ENCODE data around the gene BCKDK.
A peak's percentile ranks its signal among the peaks of the same experiment; 100 is the strongest.

BCKDK gene

DNA sequence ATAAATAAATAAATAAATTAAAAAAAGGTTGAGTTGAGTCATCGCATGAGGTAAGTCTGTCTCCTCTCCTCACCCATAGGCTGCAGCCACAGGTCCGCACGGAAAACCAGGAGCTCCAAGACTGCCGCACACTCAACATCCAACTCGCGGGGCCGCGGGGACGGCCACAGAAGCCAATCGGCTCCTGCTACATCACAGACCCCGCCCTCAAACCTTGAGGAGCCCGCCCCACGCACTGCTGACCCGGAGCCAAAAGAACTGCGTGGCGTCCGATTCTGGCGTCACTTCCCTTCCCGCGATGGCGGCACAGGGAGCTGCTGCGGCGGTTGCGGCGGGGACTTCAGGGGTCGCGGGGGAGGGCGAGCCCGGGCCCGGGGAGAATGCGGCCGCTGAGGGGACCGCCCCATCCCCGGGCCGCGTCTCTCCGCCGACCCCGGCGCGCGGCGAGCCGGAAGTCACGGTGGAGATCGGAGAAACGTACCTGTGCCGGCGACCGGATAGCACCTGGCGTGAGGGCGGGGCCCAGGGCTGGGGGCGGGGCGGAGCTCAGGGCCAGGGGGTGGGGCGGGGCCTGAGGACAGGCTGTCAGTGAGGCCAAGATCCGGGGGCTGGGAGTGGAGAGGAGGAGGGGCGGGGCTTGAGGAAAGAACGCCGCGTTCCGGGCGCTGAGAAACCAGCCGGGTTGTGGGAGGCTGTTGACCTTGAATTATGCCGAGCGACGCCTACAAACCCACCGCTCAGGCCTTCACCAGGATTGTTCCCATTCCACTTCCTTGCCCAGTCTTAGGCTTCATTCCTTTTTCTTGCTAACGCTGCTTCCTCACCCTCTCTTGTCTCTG lies 9.4 kb downstream of the BCKDK start, which contains the start of gene KAT8:
Gene KAT8, plus strand, starts transcription at position 281 of the 839 bp plus-strand sequence. Its CDS starts 18 bp downstream, at position 299.
- Histone ChIP-seq H3K4me3 (ENCODE audit: low read length) (peak within 1 kb of the TSS; percentile 77), H3K9me3 (replicated peaks; ENCODE audit: low read length) (no peaks in the 10 kb centered on the region), H3K4me1 (ENCODE audit: control insufficient read depth, insufficient read depth, low read length) (peaks cover 12% of the 10 kb centered on the region), H3K9ac (ENCODE audit: low read depth, low read length) (peak within 1 kb of the TSS; percentile 89), H3K36me3 (ENCODE audit: insufficient read depth, low read length) (peaks cover 37% of the 10 kb centered on the region), H3K4me2 (ENCODE audit: low read length) (peak within 1 kb of the TSS; percentile 93), H3K27me3 (ENCODE audit: control insufficient read depth, insufficient read depth, low read length) (no peaks in the 10 kb centered on the region)

DNA sequence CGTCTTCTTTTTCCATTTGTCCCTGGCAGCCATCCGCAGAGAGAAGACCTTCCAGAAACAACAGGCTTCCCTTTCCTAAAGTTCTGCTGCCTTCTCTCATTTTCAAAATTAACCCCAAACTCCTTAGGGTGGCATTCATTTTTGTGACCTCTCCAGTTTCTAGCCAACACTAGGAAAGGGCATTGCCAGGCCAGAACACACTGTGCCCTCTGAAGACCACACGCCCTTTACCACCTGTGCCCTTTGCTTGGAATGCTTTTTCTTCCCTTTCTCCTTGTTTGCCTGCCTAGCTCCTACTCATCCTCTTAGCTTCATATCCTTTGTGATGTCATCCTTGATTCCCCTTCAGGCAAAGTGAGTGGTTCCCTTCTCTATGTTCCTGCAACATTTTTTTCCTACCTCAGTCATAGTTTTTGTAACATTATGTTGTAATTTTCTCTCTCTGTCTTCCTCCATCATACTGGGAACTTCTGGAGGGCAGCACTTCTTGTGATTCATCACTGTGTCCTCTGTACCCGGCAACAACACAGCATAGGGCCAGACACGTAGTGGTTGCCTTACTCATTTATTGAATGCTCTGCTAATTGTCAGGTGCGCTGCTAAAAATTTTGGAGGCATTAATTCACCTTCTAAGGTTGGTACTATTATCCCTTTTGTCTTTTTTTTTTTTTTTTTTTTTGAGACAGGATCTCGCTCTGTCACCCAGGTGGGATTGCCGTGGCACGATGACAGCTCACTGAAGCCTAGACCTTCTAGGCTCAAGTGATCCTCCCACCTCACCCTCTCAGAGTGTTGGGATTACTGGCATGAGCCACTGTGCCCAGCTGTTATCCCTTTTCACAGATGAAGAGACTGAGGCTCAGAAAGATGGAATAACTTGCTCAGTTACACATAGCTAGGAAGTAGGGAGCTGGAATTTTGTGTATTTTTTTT lies 10.3 kb downstream of the BCKDK start:
- Histone ChIP-seq H3K4me1 (ENCODE audit: control insufficient read depth, insufficient read depth, low read length) (peaks cover 12% of the 10 kb centered on the region), H3K9me3 (replicated peaks; ENCODE audit: low read length) (no peaks in the 10 kb centered on the region), H3K27me3 (ENCODE audit: control insufficient read depth, insufficient read depth, low read length) (no peaks in the 10 kb centered on the region), H3K36me3 (ENCODE audit: insufficient read depth, low read length) (peaks cover 28% of the 10 kb centered on the region), H3K9ac (ENCODE audit: low read depth, low read length) (peak overlapping the region; percentile 89), H3K4me3 (ENCODE audit: low read length) (peak overlapping the region; percentile 77), H3K4me2 (ENCODE audit: low read length) (peak overlapping the region; percentile 93)

- Histone ChIP-seq H3K4me3 (ENCODE audit: low read length) (no peak overlapping the region), H3K4me2 (ENCODE audit: low read length) (no peak overlapping the region), H3K9me3 (replicated peaks; ENCODE audit: low read length) (no peaks in the 10 kb centered on the region), H3K9ac (ENCODE audit: low read depth, low read length) (no peak overlapping the region), H3K27me3 (ENCODE audit: control insufficient read depth, insufficient read depth, low read length) (no peaks in the 10 kb centered on the region), H3K36me3 (ENCODE audit: insufficient read depth, low read length) (peaks cover 27% of the 10 kb centered on the region), H3K4me1 (ENCODE audit: control insufficient read depth, insufficient read depth, low read length) (peaks cover 12% of the 10 kb centered on the region)
Measured at GRCh38 chr16:31120129-31120528, 11.9 kb downstream of the BCKDK start.

- H3K4me2 ChIP-seq (ENCODE audit: low read length), result no peak overlapping the region
- H3K4me1 ChIP-seq (ENCODE audit: control insufficient read depth, insufficient read depth, low read length), result peaks cover 14% of the 10 kb centered on the region
- peaks cover 21% of the 10 kb centered on the region for H3K36me3 ChIP-seq (ENCODE audit: insufficient read depth, low read length)
- H3K9me3 ChIP-seq (replicated peaks; ENCODE audit: low read length), result no peaks in the 10 kb centered on the region
- no peaks in the 10 kb centered on the region for H3K27me3 ChIP-seq (ENCODE audit: control insufficient read depth, insufficient read depth, low read length)
- no peak overlapping the region for H3K9ac ChIP-seq (ENCODE audit: low read depth, low read length)
- no peak overlapping the region for H3K4me3 ChIP-seq (ENCODE audit: low read length)
Measured at GRCh38 chr16:31125844-31126243, 17.7 kb downstream of the BCKDK start.

GRCh38 chr16:31127182-31127581 lies 19.0 kb downstream of the BCKDK start:
- H3K9ac ChIP-seq (ENCODE audit: low read depth, low read length), result no peak overlapping the region
- peaks cover 13% of the 10 kb centered on the region for H3K36me3 ChIP-seq (ENCODE audit: insufficient read depth, low read length)
- H3K4me2 ChIP-seq (ENCODE audit: low read length), result no peak overlapping the region
- no peaks in the 10 kb centered on the region for H3K9me3 ChIP-seq (replicated peaks; ENCODE audit: low read length)
- H3K4me3 ChIP-seq (ENCODE audit: low read length), result no peak overlapping the region
- peaks cover 14% of the 10 kb centered on the region for H3K4me1 ChIP-seq (ENCODE audit: control insufficient read depth, insufficient read depth, low read length)
- no peaks in the 10 kb centered on the region for H3K27me3 ChIP-seq (ENCODE audit: control insufficient read depth, insufficient read depth, low read length)

DNA sequence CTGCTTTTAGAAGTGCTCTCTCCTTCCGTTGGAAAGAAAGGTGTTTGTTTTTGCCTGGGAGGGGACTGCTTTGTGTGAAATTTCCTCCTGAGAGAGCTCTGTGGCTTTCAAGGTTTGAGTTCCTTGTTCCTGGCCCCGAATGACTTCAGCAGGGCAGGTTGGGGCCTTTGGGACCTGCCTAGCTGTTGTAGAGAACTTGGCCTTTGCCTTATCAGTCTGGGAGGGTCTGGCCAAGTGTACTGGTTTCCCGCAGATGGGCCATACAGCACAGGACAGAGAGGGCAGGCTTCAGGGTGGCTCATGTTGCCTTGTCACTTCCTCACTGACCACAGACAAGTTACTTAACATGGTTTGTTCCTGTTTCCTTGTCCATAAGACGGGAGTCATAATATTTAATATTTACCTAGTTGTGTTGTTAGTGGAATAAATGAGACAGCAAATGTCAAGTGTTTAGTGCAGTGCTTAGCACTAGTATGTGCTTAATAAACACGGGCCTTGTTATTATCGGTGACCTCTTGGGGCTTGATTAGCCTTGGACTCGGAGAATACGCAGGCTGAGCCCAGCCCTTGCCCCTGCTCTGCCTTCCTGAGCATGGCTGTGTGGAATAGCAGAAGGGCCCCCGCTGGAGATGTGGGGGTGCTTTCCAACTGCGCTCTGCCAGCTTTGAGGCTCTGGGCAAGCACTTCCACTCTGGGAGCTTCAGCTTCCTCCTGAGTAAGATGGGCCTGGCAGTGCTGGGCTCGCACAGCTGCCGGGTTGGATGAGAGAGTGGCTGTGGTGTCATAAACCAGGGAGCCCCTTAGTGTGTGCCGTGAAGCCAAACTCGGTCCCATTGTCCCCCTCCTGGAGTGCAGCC lies 20.8 kb downstream of the BCKDK start:
- H3K9me3 ChIP-seq (replicated peaks; ENCODE audit: low read length), result no peaks in the 10 kb centered on the region
- peaks cover 15% of the 10 kb centered on the region for H3K4me1 ChIP-seq (ENCODE audit: control insufficient read depth, insufficient read depth, low read length)
- H3K4me2 ChIP-seq (ENCODE audit: low read length), result peak overlapping the region; percentile 50
- H3K36me3 ChIP-seq (ENCODE audit: insufficient read depth, low read length), result peaks cover 10% of the 10 kb centered on the region
- H3K4me3 ChIP-seq (ENCODE audit: low read length), result peak overlapping the region; percentile 18
- H3K9ac ChIP-seq (ENCODE audit: low read depth, low read length), result peak overlapping the region; percentile 51
- no peaks in the 10 kb centered on the region for H3K27me3 ChIP-seq (ENCODE audit: control insufficient read depth, insufficient read depth, low read length)

GRCh38 chr16:31129568-31130335 lies 21.6 kb downstream of the BCKDK start:
- Histone ChIP-seq H3K27me3 (ENCODE audit: control insufficient read depth, insufficient read depth, low read length) (no peaks in the 10 kb centered on the region), H3K4me2 (ENCODE audit: low read length) (peak overlapping the region; percentile 50), H3K4me1 (ENCODE audit: control insufficient read depth, insufficient read depth, low read length) (peaks cover 18% of the 10 kb centered on the region), H3K36me3 (ENCODE audit: insufficient read depth, low read length) (peaks cover 10% of the 10 kb centered on the region), H3K9me3 (replicated peaks; ENCODE audit: low read length) (no peaks in the 10 kb centered on the region), H3K4me3 (ENCODE audit: low read length) (peak overlapping the region; percentile 18), H3K9ac (ENCODE audit: low read depth, low read length) (peak overlapping the region; percentile 51)

DNA sequence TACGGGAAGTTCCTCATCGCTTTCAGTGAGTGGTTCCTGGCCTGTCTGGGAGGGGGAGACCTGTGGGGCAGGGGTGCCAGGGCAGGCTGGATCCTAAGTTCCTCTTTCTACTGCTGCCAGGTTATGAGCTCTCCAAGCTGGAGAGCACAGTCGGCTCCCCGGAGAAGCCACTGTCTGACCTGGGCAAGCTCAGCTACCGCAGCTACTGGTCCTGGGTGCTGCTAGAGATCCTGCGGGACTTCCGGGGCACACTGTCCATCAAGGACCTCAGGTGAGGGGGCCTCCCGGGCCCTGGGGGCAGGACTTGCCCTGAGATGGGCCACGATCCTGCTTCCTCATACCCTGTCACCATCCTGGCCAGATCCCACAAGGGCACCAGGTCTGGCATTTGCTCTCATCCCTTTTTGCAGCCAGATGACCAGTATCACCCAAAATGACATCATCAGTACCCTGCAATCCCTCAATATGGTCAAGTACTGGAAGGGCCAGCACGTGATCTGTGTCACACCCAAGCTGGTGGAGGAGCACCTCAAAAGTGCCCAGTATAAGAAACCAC lies 22.2 kb downstream of the BCKDK start:
- Histone ChIP-seq H3K4me3 (ENCODE audit: low read length) (no peak overlapping the region), H3K4me1 (ENCODE audit: control insufficient read depth, insufficient read depth, low read length) (peaks cover 18% of the 10 kb centered on the region)

DNA sequence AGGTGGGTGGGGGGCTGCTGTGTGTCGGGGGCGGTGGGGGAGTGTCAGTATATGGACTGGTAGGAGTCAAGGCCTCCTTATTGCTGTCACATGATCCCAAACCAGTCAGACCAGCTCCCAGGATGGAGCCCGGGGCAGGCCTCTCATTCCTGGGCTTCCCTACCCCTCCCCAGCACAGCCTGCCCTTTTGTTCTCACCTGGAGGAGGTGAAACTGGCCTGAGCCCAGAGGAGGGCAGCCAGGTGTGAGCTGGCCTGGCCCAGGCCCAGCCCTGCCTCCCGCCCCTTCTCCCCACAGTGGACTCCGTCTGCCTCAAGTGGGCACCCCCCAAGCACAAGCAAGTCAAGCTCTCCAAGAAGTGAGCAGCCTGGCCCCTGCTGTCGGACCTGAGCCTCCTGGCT lies 22.7 kb downstream of the BCKDK start:
- Histone ChIP-seq H3K9me3 (replicated peaks; ENCODE audit: low read length) (no peaks in the 10 kb centered on the region), H3K4me3 (ENCODE audit: low read length) (no peak overlapping the region), H3K9ac (ENCODE audit: low read depth, low read length) (no peak overlapping the region), H3K4me1 (ENCODE audit: control insufficient read depth, insufficient read depth, low read length) (peaks cover 18% of the 10 kb centered on the region), H3K27me3 (ENCODE audit: control insufficient read depth, insufficient read depth, low read length) (no peaks in the 10 kb centered on the region), H3K36me3 (ENCODE audit: insufficient read depth, low read length) (peaks cover 10% of the 10 kb centered on the region), H3K4me2 (ENCODE audit: low read length) (no peak overlapping the region)

More for the DNA sequence above, 22.2 kb downstream of the BCKDK start:
- Histone ChIP-seq H3K9me3 (replicated peaks; ENCODE audit: low read length) (no peaks in the 10 kb centered on the region), H3K9ac (ENCODE audit: low read depth, low read length) (no peak overlapping the region), H3K36me3 (ENCODE audit: insufficient read depth, low read length) (peaks cover 10% of the 10 kb centered on the region), H3K4me2 (ENCODE audit: low read length) (no peak overlapping the region), H3K27me3 (ENCODE audit: control insufficient read depth, insufficient read depth, low read length) (no peaks in the 10 kb centered on the region)

GRCh38 chr16:31131416-31131815 lies 23.2 kb downstream of the BCKDK start:
- Histone ChIP-seq H3K36me3 (ENCODE audit: insufficient read depth, low read length) (peaks cover 10% of the 10 kb centered on the region), H3K4me1 (ENCODE audit: control insufficient read depth, insufficient read depth, low read length) (peaks cover 18% of the 10 kb centered on the region)

More at GRCh38 chr16:31131416-31131815, 23.2 kb downstream of the BCKDK start:
- no peaks in the 10 kb centered on the region for H3K9me3 ChIP-seq (replicated peaks; ENCODE audit: low read length)
- H3K4me2 ChIP-seq (ENCODE audit: low read length), result no peak overlapping the region
- H3K27me3 ChIP-seq (ENCODE audit: control insufficient read depth, insufficient read depth, low read length), result no peaks in the 10 kb centered on the region
- no peak overlapping the region for H3K4me3 ChIP-seq (ENCODE audit: low read length)
- H3K9ac ChIP-seq (ENCODE audit: low read depth, low read length), result no peak overlapping the region

All from skeletal muscle satellite cell (primary cell).